Measurements from ENCODE around the gene UPF2. TPM values are rescaled to one million over a fixed set of nuclear protein-coding genes. Genes with fewer than 3 reads are reported as not detected.
A peak's percentile ranks its signal among the peaks of the same experiment; 100 is the strongest.

UPF2 gene
- polyA plus RNA-seq, 3 donors, result 2.7 to 6.7 (median 4.3) TPM

DNA sequence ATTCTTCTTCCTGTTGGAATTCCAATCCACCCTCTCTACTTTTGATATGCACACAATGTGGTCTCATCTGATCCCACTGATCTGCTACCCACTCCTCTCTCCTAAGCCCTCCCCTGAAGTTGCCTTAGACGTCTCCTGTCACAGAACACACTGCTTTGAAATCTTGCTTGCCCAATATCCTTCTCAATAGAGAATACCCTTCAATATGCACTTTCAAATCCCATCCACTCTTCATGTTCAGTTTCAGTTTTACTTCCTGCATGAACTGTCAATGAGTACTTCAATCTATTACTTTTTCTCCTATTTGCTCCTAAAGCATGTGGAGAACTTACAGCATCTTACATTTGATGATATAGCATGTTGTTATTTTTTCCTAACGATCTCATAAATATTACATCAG is 93.5 kb downstream of the UPF2 start:
- Histone ChIP-seq H3K4me1 (ENCODE audit: control insufficient read depth in 1 of 2, insufficient read depth in 2 of 2, low read length in 2 of 2) (no peaks in the 10 kb centered on the region), H3K79me2 (ENCODE audit: insufficient read depth, low read length) (no peaks in the 10 kb centered on the region), H3K4me3 (replicated peaks in 1 of 3; ENCODE audit: low read depth in 2 of 3, low read length in 3 of 3) (no peak overlapping the region), H3K27ac (ENCODE audit: low read depth in 1 of 2, low read length in 2 of 2) (peak overlapping the region in 1 of 2 donors; percentile 42), H2AFZ (ENCODE audit: insufficient read depth, low read depth, low read length, poor library complexity, severe bottlenecking) (no peak overlapping the region), H3K9me3 (replicated peaks in 1 of 2; ENCODE audit: control insufficient read depth in 1 of 2, insufficient read depth in 1 of 2, low read length in 2 of 2) (no peaks in the 10 kb centered on the region), H3K27me3 (ENCODE audit: control insufficient read depth in 2 of 2, insufficient read depth in 2 of 2, low read length in 2 of 2) (no peaks in the 10 kb centered on the region), H3K9ac (ENCODE audit: insufficient read depth, low read length, poor library complexity, severe bottlenecking) (no peak overlapping the region), H4K20me1 (ENCODE audit: insufficient read depth, low read length) (peaks cover 3% of the 10 kb centered on the region), H3K4me2 (replicated peaks; ENCODE audit: extremely low read depth, low read length, poor library complexity, severe bottlenecking) (no peak overlapping the region), H3K36me3 (replicated peaks in 1 of 2; ENCODE audit: control insufficient read depth in 1 of 2, insufficient read depth in 2 of 2, low read length in 2 of 2) (peaks cover 43 to 87% of the 10 kb centered on the region in 2 donors)
- Mint-ChIP-seq H3K4me3 (no peak overlapping the region), H3K9me3 (peaks cover 0 to 3% (median 0%) of the 10 kb centered on the region in 7 donors), H3K27ac (peak overlapping the region in 5 of 7 donors; percentile 4 to 52 (median 33)), H3K4me1 (peaks cover 8% of the 10 kb centered on the region), H3K27me3 (ENCODE audit: low read depth in 3 of 3) (no peaks in the 10 kb centered on the region), H3K36me3 (peaks cover 37 to 66% of the 10 kb centered on the region in 2 donors)
- WGBS (ENCODE audit: insufficient coverage), result 0% methylated on average over 1 of the region's 2 CpGs
- TF ChIP-seq, protein P1, sequence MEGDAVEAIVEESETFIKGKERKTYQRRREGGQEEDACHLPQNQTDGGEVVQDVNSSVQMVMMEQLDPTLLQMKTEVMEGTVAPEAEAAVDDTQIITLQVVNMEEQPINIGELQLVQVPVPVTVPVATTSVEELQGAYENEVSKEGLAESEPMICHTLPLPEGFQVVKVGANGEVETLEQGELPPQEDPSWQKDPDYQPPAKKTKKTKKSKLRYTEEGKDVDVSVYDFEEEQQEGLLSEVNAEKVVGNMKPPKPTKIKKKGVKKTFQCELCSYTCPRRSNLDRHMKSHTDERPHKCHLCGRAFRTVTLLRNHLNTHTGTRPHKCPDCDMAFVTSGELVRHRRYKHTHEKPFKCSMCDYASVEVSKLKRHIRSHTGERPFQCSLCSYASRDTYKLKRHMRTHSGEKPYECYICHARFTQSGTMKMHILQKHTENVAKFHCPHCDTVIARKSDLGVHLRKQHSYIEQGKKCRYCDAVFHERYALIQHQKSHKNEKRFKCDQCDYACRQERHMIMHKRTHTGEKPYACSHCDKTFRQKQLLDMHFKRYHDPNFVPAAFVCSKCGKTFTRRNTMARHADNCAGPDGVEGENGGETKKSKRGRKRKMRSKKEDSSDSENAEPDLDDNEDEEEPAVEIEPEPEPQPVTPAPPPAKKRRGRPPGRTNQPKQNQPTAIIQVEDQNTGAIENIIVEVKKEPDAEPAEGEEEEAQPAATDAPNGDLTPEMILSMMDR (IDR thresholded peaks at IDR 0.05), result no peak
- DNase-seq, result no peak
- intact Hi-C loops (cut with micrococcal nuclease), result no loop called here

DNA sequence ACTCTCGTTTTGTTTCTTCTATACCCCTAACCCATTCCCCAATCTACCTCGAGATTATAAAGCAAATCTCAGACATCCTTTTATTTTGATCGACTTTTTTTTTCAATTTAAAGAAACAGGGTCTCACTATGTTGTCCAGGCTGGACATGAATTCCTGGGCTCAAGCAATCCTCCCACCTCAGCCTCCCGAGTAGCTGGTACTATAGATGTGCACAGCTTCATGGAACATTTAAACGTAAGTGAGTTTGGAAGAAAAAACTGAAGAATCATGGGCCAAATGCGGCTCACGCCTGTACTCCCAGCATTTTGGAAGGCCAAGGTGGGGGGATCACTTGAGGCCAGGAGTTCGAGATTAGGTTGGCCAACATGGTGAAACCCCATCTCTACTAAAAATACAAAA is 96.0 kb downstream of the UPF2 start:
- H3K36me3 ChIP-seq (replicated peaks in 1 of 2; ENCODE audit: control insufficient read depth in 1 of 2, insufficient read depth in 2 of 2, low read length in 2 of 2), result peaks cover 53 to 87% of the 10 kb centered on the region in 2 donors

More for the DNA sequence above, 96.0 kb downstream of the UPF2 start:
- no peaks in the 10 kb centered on the region for H3K4me1 ChIP-seq (ENCODE audit: control insufficient read depth in 1 of 2, insufficient read depth in 2 of 2, low read length in 2 of 2)
- H3K9ac ChIP-seq (ENCODE audit: insufficient read depth, low read length, poor library complexity, severe bottlenecking), result no peak overlapping the region
- intact Hi-C loops (cut with micrococcal nuclease), result no loop called here
- no peak overlapping the region for H3K27ac ChIP-seq (ENCODE audit: low read depth in 1 of 2, low read length in 2 of 2)
- WGBS (ENCODE audit: insufficient coverage), result 95% methylated on average over 4 of the region's 8 CpGs
- Mint-ChIP-seq H3K27me3 (ENCODE audit: low read depth in 3 of 3) (no peaks in the 10 kb centered on the region), H3K4me3 (no peak overlapping the region), H3K36me3 (peaks cover 37 to 73% of the 10 kb centered on the region in 2 donors), H3K9me3 (peaks cover 0 to 3% (median 0%) of the 10 kb centered on the region in 7 donors), H3K27ac (peak overlapping the region in 1 of 7 donors; percentile 62), H3K4me1 (peaks cover 8% of the 10 kb centered on the region)
- no peak overlapping the region for H3K4me2 ChIP-seq (replicated peaks; ENCODE audit: extremely low read depth, low read length, poor library complexity, severe bottlenecking)
- no peaks in the 10 kb centered on the region for H3K79me2 ChIP-seq (ENCODE audit: insufficient read depth, low read length)
- H4K20me1 ChIP-seq (ENCODE audit: insufficient read depth, low read length), result peaks cover 3% of the 10 kb centered on the region
- H3K9me3 ChIP-seq (replicated peaks in 1 of 2; ENCODE audit: control insufficient read depth in 1 of 2, insufficient read depth in 1 of 2, low read length in 2 of 2), result no peaks in the 10 kb centered on the region
- H3K4me3 ChIP-seq (replicated peaks in 1 of 3; ENCODE audit: low read depth in 2 of 3, low read length in 3 of 3), result no peak overlapping the region
- H3K27me3 ChIP-seq (ENCODE audit: control insufficient read depth in 2 of 2, insufficient read depth in 2 of 2, low read length in 2 of 2), result no peaks in the 10 kb centered on the region
- no peak overlapping the region for H2AFZ ChIP-seq (ENCODE audit: insufficient read depth, low read depth, low read length, poor library complexity, severe bottlenecking)
- no peak for DNase-seq
- TF ChIP-seq, protein P1 (IDR thresholded peaks at IDR 0.05), result no peak
